Esophagus (tissue), 2 donors: ENCODE measurements around the gene CDK14. TPM values are rescaled to one million over a fixed set of nuclear protein-coding genes. Genes with fewer than 3 reads are reported as not detected.
"Not testable (repeated sequence)": the region's sequence is repeated elsewhere in the genome, so short reads cannot be mapped to it uniquely, and the experiment has no call there.

Experiments used
- H3K27ac ChIP-seq, 2 donors: one replicate each; pipeline ENCODE4 v1.5.1; 2013; ENCODE audit warnings: low read depth in 2 of 2, mild to moderate bottlenecking in 2 of 2, inconsistent platforms in 1 of 2, low read length in 1 of 2, moderate library complexity in 1 of 2
- H3K27me3 ChIP-seq, 2 donors: one replicate each; pipeline ENCODE4 v1.6.1; 2013; ENCODE audit warnings: low read length in 2 of 2, control low read depth in 1 of 2, mild to moderate bottlenecking in 1 of 2; ENCODE audit not compliant: insufficient read depth in 2 of 2, control insufficient read depth in 1 of 2
- H3K36me3 ChIP-seq, 2 donors: one replicate each; pipeline ENCODE4 v1.6.1; 2013; ENCODE audit warnings: low read length in 1 of 2; ENCODE audit not compliant: control insufficient read depth in 2 of 2, insufficient read depth in 2 of 2
- H3K4me1 ChIP-seq, 2 donors: one replicate each; pipeline ENCODE4 v1.6.1; 2013; ENCODE audit warnings: low read length in 1 of 2; ENCODE audit not compliant: control insufficient read depth in 2 of 2, insufficient read depth in 2 of 2
- H3K4me3 ChIP-seq, 2 donors: one replicate each; pipeline ENCODE4 v1.5.1; 2013; ENCODE audit warnings: low read length in 2 of 2, mild to moderate bottlenecking in 2 of 2, low read depth in 1 of 2, moderate library complexity in 1 of 2
- H3K9me3 ChIP-seq, 2 donors: one replicate each; pipeline ENCODE4 v1.6.1; 2013; ENCODE audit warnings: mild to moderate bottlenecking in 2 of 2, low read depth in 1 of 2, low read length in 1 of 2, moderate library complexity in 1 of 2; ENCODE audit not compliant: control insufficient read depth in 2 of 2, insufficient read depth in 1 of 2
- WGBS, 2 donors: extraction: QIAGEN DNeasy Blood & Tissue Kit; methylation state at CpG; one replicate each; pipeline ENCODE4 v1.1.7; 2013; 5-methylcytosine and 5-hydroxymethylcytosine counted together
- polyA plus RNA-seq, 2 donors: library from polyadenylated mRNA; stranded (reverse); fragments of 200-250 nt; gene quantifications; one replicate each; pipeline ENCODE4 v1.2.3, GENCODE V29; 2013
- donor health status: healthy with polysubstance abuse.
- donor health status: Bipolar disorder and iron deficiency.

The CDK14 gene
- polyA plus RNA-seq, 2 donors = 0.51 to 0.59 TPM

GRCh38 chr7:90804370-90804769 is 208.2 kb downstream of the CDK14 start:
- no peak overlapping the region for H3K4me3 ChIP-seq
- no peak overlapping the region for H3K27ac ChIP-seq
- 57 to 61% methylated on average over 1 of the region's 1 CpG for WGBS, 2 donors
- H3K9me3 ChIP-seq = no peaks in the 10 kb centered on the region
- H3K27me3 ChIP-seq = no peaks in the 10 kb centered on the region
- H3K4me1 ChIP-seq = no peaks in the 10 kb centered on the region
- no peaks in the 10 kb centered on the region for H3K36me3 ChIP-seq

- H3K27ac ChIP-seq, H3K4me3 ChIP-seq, H3K36me3 ChIP-seq, H3K9me3 ChIP-seq, H3K27me3 ChIP-seq, H3K4me1 ChIP-seq: not testable (repeated sequence)
- 93 to 96% methylated on average over 2 of the region's 2 CpGs for WGBS, 2 donors
Observed at GRCh38 chr7:90815552-90815951, 219.4 kb downstream of the CDK14 start.

GRCh38 chr7:90816511-90817142 is 220.5 kb downstream of the CDK14 start:
- Histone ChIP-seq H3K27ac (no peak overlapping the region), H3K4me1 (no peaks in the 10 kb centered on the region), H3K27me3 (no peaks in the 10 kb centered on the region), H3K9me3 (no peaks in the 10 kb centered on the region), H3K4me3 (no peak overlapping the region), H3K36me3 (no peaks in the 10 kb centered on the region)
- 67 to 70% methylated on average over 6 of the region's 6 CpGs for WGBS, 2 donors

- WGBS, 2 donors = 77 to 79% methylated on average over 4 of the region's 4 CpGs
- H3K27ac ChIP-seq = no peak overlapping the region
- H3K27me3 ChIP-seq = no peaks in the 10 kb centered on the region
Observed at GRCh38 chr7:90817151-90817550, 221.0 kb downstream of the CDK14 start.

GRCh38 chr7:90817846-90818245 is 221.7 kb downstream of the CDK14 start:
- no peaks in the 10 kb centered on the region for H3K27me3 ChIP-seq
- H3K9me3 ChIP-seq = no peaks in the 10 kb centered on the region
- no peaks in the 10 kb centered on the region for H3K36me3 ChIP-seq
- no peak overlapping the region for H3K27ac ChIP-seq
- H3K4me1 ChIP-seq = no peaks in the 10 kb centered on the region
- WGBS, 2 donors = 35 to 61% methylated on average over 2 of the region's 2 CpGs
- H3K4me3 ChIP-seq = no peak overlapping the region

More at GRCh38 chr7:90817151-90817550, 221.0 kb downstream of the CDK14 start:
- Histone ChIP-seq H3K4me3 (no peak overlapping the region), H3K36me3 (no peaks in the 10 kb centered on the region), H3K9me3 (no peaks in the 10 kb centered on the region), H3K4me1 (no peaks in the 10 kb centered on the region)

- 76 to 85% methylated on average over 1 of the region's 1 CpG for WGBS, 2 donors
- no peaks in the 10 kb centered on the region for H3K4me1 ChIP-seq
- H3K27ac ChIP-seq = no peak overlapping the region
- H3K36me3 ChIP-seq = no peaks in the 10 kb centered on the region
- no peak overlapping the region for H3K4me3 ChIP-seq
- H3K27me3 ChIP-seq = no peaks in the 10 kb centered on the region
- H3K9me3 ChIP-seq = no peaks in the 10 kb centered on the region
Observed at GRCh38 chr7:90818341-90818740, 222.2 kb downstream of the CDK14 start.

GRCh38 chr7:90821961-90822620 is 226.0 kb downstream of the CDK14 start:
- Histone ChIP-seq H3K36me3 (no peaks in the 10 kb centered on the region), H3K4me3 (no peak overlapping the region), H3K27ac (no peak overlapping the region), H3K4me1 (no peaks in the 10 kb centered on the region), H3K27me3 (no peaks in the 10 kb centered on the region), H3K9me3 (no peaks in the 10 kb centered on the region)
- 69 to 80% methylated on average over 4 of the region's 4 CpGs for WGBS, 2 donors

- 55 to 66% methylated on average over 5 of the region's 5 CpGs for WGBS, 2 donors
- H3K4me1 ChIP-seq = no peaks in the 10 kb centered on the region
- no peak overlapping the region for H3K27ac ChIP-seq
- H3K36me3 ChIP-seq = no peaks in the 10 kb centered on the region
- H3K4me3 ChIP-seq = no peak overlapping the region
- no peaks in the 10 kb centered on the region for H3K9me3 ChIP-seq
- H3K27me3 ChIP-seq = no peaks in the 10 kb centered on the region
Observed at GRCh38 chr7:90824386-90825307, 228.5 kb downstream of the CDK14 start.

- Histone ChIP-seq H3K27ac (no peak overlapping the region), H3K36me3 (no peaks in the 10 kb centered on the region), H3K4me1 (no peaks in the 10 kb centered on the region), H3K27me3 (no peaks in the 10 kb centered on the region), H3K4me3 (no peak overlapping the region), H3K9me3 (peaks cover 0 to 2% of the 10 kb centered on the region in 2 donors)
- WGBS, 2 donors = 72 to 74% methylated on average over 2 of the region's 2 CpGs
Observed at GRCh38 chr7:90825779-90826178, 229.7 kb downstream of the CDK14 start.
